HG03565 (cell line): ENCODE data around the gene OR5C1.
A peak's percentile ranks its signal among the peaks of the same experiment; 100 is the strongest.
"Not testable (repeated sequence)": the region's sequence is repeated elsewhere in the genome, so short reads cannot be mapped to it uniquely, and the experiment has no call there.

Source experiments
- ATAC-seq: cut with Tn5 transposase; IDR thresholded peaks from one replicate; pipeline ENCODE4 v1.9.1; 2021; ENCODE audit warnings: mild to moderate bottlenecking, moderate library complexity; ENCODE audit not compliant: unreplicated experiment

OR5C1 gene

GRCh38 chr9:122810306-122810946 lies 21.7 kb downstream of the OR5C1 start:
- peak; percentile 77 for ATAC-seq

- ATAC-seq = no peak
Measured at GRCh38 chr9:122812736-122813135, 24.0 kb downstream of the OR5C1 start.

GRCh38 chr9:122814545-122814944 lies 25.8 kb downstream of the OR5C1 start:
- ATAC-seq = no peak

GRCh38 chr9:122815544-122815943 lies 26.8 kb downstream of the OR5C1 start:
- no peak for ATAC-seq

- ATAC-seq = no peak
Measured at GRCh38 chr9:122816163-122816867, 27.6 kb downstream of the OR5C1 start.

- ATAC-seq = no peak
Measured at GRCh38 chr9:122819326-122819725, 30.6 kb downstream of the OR5C1 start.

GRCh38 chr9:122819791-122820489 lies 31.2 kb downstream of the OR5C1 start:
- ATAC-seq = no peak

GRCh38 chr9:122820490-122820845 lies 31.7 kb downstream of the OR5C1 start:
- ATAC-seq = no peak

GRCh38 chr9:122821278-122821943 lies 32.7 kb downstream of the OR5C1 start:
- no peak for ATAC-seq

- no peak for ATAC-seq
Measured at GRCh38 chr9:122822056-122822455, 33.3 kb downstream of the OR5C1 start.

- ATAC-seq = no peak
Measured at GRCh38 chr9:122822938-122823337, 34.2 kb downstream of the OR5C1 start.

- peak; percentile 10 for ATAC-seq
Measured at GRCh38 chr9:122827761-122828093, 39.0 kb downstream of the OR5C1 start.

GRCh38 chr9:122828965-122829284 lies 40.2 kb downstream of the OR5C1 start:
- ATAC-seq = not testable (repeated sequence)

GRCh38 chr9:122832194-122832593 lies 43.5 kb downstream of the OR5C1 start:
- ATAC-seq = no peak

- no peak for ATAC-seq
Measured at GRCh38 chr9:122835313-122835731, 46.6 kb downstream of the OR5C1 start.

GRCh38 chr9:122837266-122837850 lies 48.6 kb downstream of the OR5C1 start:
- ATAC-seq = no peak

- ATAC-seq = not testable (repeated sequence)
Measured at GRCh38 chr9:122838441-122838840, 49.7 kb downstream of the OR5C1 start.
